Muscle of back (tissue), 13 donors: ENCODE data around the gene CTDSPL2. TPM values are rescaled to one million over a fixed set of nuclear protein-coding genes. Genes with fewer than 3 reads are reported as not detected.
A peak's percentile ranks its signal among the peaks of the same experiment; 100 is the strongest.
"Not testable (repeated sequence)": the region's sequence is repeated elsewhere in the genome, so short reads cannot be mapped to it uniquely, and the experiment has no call there.

Experiments
- DNase-seq, 3 donors: peaks; one replicate each; pipeline versions ENCODE4 v3.0.0 to v3.0.0-alpha.2; 2013
- long read RNA-seq, 9 donors: transcript quantifications; one replicate each; lab custom pipeline, GENCODE V29; 2026
- polyA plus RNA-seq, 10 donors: library from polyadenylated mRNA; unstranded; fragments of 120-200 nt; gene quantifications; one replicate each; pipeline ENCODE4 v1.2.1, GENCODE V29; 2013; ENCODE audit not compliant: insufficient read length in 10 of 10

CTDSPL2 gene
- 10 to 100 TPM; 33.9 to 46.6 (median 41.6) TPM for polyA plus RNA-seq
- long read RNA-seq, donor 1, full-length matches to known transcripts: 2 of 2 reads
- long read RNA-seq, donor 1, partial matches to known transcripts: 0 of 2 reads
- long read RNA-seq, donor 1, other reads (novel, unspliced or antisense): 0 of 2 reads
- long read RNA-seq, donor 2, full-length matches to known transcripts: 3 of 3 reads
- long read RNA-seq, donor 2, partial matches to known transcripts: 0 of 3 reads
- long read RNA-seq, donor 2, other reads (novel, unspliced or antisense): 0 of 3 reads
- long read RNA-seq, donor 3: 0 reads
- long read RNA-seq, donor 4, partial matches to known transcripts: 6 of 6 reads
- long read RNA-seq, donor 4, other reads (novel, unspliced or antisense): 0 of 6 reads
- long read RNA-seq, donor 5, full-length matches to known transcripts: 3 of 10 reads
- long read RNA-seq, donor 5, partial matches to known transcripts: 7 of 10 reads
- long read RNA-seq, donor 5, other reads (novel, unspliced or antisense): 0 of 10 reads
- long read RNA-seq, donor 6, full-length matches to known transcripts: 3 of 3 reads
- long read RNA-seq, donor 6, partial matches to known transcripts: 0 of 3 reads
- long read RNA-seq, donor 6, other reads (novel, unspliced or antisense): 0 of 3 reads
- long read RNA-seq, donor 7, full-length matches to known transcripts: 4 of 20 reads
- long read RNA-seq, donor 7, partial matches to known transcripts: 16 of 20 reads
- long read RNA-seq, donor 7, other reads (novel, unspliced or antisense): 0 of 20 reads
- long read RNA-seq, donor 8, full-length matches to known transcripts: 3 of 9 reads
- long read RNA-seq, donor 8, partial matches to known transcripts: 6 of 9 reads
- long read RNA-seq, donor 8, other reads (novel, unspliced or antisense): 0 of 9 reads
- long read RNA-seq, donor 9, full-length matches to known transcripts: 1 of 1 reads
- long read RNA-seq, donor 9, partial matches to known transcripts: 0 of 1 reads
- long read RNA-seq, donor 9, other reads (novel, unspliced or antisense): 0 of 1 reads

DNA sequence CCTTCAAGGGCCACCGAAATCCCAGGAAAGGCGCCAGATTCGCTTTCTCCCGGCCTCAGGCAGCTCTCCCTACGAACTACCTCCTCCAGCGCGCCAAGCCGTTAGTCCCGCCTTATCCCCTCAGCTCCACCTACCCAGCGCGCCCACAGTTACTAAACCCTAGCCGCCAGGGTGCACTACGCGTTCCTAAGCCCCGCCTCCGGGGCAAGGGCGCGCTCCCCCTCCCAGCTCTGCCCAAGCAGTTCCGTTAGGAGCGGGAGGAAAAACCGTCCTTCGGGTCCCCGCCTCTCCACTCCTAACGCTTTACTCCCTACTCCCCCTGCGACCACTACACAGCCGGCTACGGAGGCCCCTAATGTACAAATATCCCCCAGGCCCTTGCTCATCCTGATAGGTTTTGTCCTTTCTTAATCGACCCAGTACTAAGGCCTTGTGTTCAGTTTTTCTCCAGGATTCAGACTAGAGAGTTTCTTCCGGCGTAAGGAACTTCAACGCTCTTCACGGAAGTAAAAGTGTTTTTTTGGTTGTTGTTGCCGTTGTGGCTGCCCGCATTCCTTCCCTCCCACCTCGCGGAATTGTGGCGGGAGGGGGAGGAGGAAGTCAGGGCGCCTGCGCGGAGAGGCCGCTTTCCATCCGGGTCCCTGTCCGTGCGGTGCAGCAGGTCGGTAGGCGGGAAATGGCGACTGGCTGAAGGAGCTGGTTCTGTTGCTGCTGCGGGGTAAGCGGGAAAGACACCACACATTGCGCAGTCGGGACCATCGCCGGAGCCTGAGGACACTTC, at the start of gene CTDSPL2:
TSS of gene CTDSPL2 (plus strand) at position 655 of the 781 bp plus-strand sequence. CDS start 31,386 bp downstream, outside the sequence.
- peak; percentile 99 for DNase-seq

DNA sequence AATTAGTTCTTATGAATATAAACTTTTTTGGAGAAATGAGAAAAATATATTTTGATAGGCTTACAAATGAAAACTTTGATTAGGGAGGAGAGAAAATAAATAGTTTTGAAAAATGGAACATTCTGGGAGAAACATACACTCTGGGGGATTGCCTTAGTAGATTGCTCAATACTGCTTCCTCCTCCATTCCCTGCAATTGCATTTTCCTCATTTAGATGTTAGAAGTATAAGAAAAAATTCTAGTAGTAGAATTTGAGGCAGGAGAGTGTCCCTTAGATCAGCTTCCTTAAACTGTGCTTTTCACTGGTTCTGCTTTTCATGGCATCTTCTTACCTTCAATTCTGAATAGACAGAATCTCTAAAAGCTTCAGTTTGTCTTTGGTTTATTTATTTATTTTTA, 46.2 kb upstream of the CTDSPL2 start:
- DNase-seq: peak in 1 of 3 donors; percentile 6

DNA sequence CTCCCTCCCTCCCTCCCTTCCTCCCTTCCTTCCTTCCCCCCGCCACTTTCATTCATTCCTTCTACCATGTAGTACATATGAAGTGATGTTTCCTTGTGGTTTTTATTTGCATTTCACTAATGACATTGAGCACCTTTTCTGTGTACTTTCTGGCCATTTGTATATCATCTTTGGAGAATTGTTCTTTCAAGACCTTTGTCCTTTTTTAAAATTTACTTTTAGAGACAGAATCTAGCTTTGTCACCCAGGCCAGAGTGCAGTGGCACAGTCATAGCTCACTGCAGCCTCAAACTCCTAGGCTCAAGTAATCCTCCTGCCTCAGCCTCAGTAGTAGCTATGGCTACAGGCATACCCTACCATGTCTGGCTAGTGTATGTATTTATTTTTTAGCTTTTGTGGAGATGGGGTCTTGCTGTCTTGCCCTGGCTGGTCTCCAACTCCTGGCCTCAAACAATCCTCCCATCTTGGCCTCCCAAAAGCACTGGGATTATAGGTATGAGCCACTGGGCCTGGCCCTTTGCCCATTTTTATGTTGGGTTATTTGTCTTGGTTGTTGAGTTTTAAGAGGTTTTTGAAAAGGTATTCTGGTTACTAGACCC, 42.0 kb upstream of the CTDSPL2 start:
- DNase-seq: no peak

DNA sequence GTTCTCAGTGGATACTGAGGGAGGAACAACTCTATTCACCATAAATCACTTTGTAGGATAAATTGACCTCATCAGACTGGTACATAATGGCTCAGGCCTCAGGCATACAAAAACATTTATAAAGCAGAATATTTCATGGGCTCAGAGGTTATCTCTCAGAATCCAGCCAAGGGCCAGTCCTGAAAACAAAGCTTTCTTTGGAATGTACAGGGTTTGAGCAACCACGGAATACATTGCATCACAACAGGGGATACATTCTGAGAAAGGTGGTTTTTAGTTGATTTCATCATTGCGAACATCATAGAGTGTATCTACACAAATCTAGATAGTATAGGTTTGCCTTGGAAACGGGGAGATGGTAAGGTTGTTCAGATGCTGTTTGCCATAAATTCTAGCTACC, 33.4 kb upstream of the CTDSPL2 start:
- no peak for DNase-seq

DNA sequence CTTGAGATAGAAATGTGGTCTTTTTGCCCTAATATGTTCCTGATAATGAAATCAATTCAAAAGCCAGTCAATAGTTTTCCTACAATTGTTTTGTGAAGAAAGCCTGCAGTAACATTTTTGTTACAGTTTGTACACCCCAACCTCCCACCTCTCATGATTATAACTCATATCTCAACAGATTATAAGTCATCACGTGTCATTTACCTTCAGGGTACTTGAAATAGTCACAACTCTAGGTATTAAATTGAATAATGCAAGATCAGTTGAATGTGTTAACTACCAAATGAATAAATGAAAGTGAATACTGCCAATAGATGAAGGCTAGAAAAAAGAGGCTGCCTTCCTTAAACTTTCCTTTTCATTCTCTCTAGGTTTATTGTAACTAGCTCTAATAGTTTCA, 32.9 kb upstream of the CTDSPL2 start:
- DNase-seq: no peak

DNA sequence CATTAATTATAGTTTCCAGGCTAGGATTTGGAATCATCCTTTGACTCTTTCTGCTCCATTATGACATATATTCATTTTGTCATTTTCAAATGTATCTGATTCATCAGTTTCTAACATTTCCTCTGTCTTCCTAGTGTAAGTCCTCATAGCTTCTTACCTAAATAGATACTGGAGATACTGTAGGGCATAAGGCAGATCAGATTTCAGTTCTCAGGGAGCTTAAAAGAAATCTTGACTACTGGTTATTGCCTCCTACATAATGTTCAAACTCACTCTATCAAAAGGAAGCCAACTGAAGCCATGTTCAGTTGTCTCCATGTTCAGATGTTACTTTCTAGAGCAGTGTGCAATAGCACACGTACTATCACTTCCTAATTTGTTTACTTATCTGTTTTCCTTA, 29.6 kb upstream of the CTDSPL2 start:
- no peak for DNase-seq

DNA sequence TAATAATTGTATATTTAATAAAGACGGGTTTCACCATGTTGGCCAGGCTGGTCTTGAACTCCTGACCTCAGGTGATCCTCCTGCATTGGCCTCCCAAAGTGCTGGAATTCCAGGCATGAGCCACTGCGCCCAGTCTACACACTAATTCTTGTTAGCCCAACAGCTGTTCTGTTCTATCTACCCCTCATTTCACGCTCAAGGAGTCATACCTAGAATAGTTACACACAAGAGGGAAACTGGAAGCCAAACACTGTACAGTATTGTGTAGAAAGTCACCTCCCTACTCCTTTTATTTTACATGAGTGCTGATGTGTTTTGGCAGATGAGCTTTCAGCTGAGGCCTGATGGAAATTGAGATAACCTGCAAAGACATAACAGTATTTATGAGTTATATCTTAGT, 13.4 kb upstream of the CTDSPL2 start:
- DNase-seq: no peak

DNA sequence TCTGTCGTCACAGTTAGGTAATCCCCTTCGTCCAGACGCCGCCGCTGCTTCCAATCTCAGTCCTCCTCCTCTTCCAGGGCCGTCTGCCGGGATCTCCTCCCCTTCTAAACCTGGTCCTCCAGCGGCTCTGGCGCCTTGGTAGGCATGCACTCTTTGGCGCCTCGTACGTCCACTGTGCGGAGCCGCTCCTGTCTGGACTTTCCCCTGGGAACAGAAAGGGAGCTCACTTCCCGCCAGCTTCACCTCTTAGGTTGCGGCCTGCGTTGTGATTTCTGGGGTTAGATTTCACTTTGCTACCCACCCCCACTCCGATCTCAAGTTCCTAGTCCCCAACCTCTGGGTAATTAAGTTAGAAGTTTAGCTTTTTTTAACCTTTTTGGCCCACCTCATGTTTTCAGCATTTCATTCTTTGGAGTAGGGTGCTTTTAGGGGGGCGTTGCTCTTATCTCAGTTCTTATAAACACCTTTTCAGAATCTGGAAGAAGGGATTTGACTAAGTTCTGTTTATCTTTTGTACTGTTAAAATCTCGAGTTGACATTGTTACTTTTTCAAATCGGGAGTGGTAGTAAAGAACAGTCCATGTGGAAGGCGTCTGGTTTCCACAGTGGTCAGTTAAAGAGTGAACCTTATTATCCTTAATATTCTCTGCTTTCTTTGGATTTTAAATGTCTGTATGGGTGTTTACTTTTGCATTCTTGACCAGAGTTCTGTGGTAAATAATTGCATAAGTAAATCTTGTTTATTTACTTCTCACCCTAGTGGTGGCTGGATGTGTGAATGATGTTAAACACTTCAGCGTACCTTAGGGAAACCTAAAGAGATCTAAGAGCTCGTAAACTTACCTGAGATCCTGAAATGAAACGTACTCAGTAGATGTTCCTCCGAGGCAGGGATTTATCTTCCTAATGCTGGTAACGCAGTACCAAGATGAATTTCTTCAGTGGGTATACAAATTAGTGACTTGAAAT, 611 bp downstream of the CTDSPL2 start:
- peak in 1 of 3 donors; percentile 3 for DNase-seq

DNA sequence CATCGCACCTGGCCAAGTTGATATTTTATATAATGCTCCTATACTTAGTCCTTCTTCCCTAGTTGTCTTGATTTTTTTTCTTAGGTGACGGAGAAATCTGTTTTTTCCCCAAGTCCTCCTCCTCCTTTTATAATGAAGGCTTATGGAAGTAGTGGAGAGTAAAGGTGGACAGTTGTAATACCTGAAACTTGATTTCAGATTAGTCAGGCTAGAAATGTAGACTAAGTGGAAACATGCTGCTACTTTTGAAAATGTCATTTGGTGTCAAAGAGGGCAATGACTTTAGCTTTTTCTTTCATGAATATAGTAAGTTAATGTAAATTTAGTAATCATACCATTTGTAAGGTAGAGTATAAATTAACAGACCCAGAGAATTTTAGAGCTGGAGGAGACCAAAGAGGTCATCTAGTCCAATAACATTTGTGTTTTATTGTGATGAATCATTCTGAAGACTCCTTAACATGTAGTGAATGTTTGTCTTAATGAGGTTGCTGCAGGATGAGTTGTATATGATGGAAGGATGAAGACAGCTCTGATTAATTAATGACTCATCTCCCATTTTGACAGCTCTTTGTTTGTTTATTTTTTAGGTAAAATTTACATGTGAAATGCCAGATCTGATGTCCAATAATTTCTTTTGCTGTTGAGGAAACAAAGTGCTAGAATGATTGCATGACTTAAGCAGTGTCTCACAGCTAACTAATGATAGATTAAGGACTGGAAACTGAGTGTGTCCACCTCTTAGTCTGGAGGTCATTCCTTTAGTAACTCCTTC, 8.7 kb downstream of the CTDSPL2 start:
- DNase-seq: no peak

DNA sequence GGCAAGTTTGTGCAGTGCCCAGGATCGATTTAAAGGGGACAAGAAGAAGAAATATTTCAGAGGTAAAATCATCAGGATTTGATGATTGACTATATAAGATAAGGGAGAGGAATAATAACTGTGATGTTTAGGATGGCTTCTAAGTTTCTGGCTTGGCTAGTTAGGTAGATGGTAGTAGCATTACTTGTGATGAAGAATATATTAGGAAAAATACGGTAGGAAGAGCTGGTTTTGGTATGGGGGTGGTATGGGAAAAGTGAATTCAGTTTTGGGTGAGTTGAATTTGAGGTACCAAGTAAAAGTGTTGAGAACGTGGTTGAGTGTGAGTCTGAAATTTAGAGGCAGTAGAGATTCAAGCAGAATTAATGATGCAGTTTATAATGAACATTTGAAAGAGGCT, 11.0 kb downstream of the CTDSPL2 start:
- no peak for DNase-seq

DNA sequence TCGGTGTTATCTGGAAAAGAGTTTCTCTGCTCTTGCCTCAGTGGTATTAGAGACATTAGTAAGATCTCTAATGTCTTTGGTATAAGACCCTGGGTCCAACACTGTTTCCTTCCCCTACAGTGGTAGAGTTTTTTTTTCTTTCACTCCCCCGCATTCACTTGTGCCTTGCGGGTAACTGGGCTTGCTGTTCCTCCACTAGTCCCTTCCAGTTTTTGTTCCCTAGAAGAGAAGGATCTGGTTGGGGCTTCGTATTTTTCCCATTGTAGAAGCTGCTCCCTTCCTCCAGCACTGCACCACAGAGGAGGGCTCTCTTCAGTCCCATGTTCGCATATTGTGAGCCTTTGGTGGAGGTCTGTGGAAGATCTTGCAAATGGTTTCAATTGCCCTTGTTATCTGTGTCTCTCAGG, 13.7 kb downstream of the CTDSPL2 start:
- no peak for DNase-seq

DNA sequence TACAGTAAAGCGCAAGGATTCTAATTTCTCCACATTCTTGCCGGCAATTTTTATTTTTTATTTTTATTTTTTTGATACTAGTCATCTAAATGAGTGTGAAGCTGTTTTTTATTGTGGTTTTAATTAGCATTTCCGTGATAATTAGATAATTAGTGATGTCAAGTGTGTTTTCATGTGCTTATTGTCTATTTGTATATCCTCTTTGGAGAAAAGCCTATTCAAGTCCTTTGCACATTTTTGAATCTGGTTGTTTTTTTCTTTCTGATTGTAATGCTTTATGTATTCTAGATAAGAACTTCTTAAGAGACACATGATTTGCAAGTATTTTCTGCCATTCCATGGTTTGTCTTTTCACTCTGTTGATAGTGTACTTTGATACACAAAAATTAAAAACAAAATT, 16.1 kb downstream of the CTDSPL2 start:
- no peak for DNase-seq

DNA sequence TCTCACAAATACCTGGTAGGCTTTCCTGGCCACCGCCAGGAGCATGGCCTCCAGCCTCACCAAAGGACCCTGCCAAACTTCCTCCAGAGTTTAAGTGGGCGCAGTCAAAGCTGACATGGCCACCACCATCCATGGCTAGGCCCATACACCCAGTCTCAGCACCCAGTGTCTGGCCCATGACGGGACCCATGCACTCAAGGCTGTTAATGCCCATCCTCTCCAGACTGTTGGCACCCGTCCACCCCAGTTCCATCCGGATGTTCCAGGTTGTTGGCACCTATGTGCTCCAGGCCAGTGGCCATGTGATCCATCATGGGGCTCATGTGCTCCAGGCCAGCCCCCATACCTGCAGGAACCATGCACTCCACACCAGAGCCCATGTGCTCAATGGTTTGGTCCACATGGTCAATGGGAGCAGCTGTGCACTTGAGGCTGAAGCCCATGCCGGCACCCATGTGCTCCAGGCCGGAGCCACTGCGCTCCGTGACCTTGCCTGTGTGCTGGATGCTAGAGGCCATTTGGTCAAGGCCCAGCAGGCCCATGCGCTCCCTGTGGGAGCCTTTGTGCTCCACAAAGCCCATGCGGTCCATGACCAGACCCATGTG, 20.4 kb downstream of the CTDSPL2 start:
- DNase-seq: no peak

DNA sequence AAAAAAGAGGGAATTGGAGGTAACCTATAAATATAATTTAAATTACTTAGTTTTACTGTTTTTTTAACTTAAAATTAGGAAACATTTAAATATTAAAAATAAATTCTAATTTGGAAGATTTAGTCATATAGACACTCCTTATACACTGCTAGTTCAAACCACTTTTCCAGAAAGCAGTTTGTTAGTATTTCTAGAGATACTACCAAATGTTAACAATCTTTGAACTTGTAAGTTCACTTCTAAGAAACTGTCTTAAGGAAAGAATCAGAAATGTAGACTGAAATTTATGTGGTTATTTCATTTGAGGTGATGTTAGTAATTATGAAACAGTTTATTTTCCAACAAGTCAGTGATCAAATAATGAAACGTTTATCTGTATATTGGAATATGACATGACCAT, 22.7 kb downstream of the CTDSPL2 start:
- DNase-seq: no peak

DNA sequence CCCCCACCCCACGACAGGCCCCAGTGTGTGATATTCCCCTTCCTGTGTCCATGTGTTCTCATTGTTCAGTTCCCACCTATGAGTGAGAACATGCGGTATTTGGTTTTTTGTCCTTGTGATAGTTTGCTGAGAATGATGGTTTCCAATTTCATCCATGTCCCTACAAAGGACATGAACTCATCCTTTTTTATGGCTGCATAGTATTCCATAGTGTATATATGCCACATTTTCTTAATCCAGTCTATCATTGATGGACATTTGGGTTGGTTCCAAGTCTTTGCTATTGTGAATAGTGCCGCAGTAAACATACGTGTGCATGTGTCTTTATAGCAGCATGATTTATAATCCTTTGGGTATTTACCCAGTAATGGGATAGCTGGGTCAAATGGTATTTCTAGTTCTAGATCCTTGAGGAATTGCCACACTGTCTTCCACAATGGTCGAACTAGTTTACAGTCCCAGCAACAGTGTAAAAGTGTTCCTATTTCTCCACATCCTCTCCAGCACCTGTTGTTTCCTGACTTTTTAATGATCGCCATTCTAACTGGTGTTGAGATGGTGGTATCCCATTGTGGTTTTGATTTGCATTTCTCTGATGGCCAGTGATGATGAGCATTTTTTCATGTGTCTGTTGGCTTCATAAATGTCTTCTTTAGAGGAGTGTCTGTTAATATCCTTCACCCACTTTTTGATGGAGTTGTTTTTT, 26.3 kb downstream of the CTDSPL2 start:
- DNase-seq: not testable (repeated sequence)

DNA sequence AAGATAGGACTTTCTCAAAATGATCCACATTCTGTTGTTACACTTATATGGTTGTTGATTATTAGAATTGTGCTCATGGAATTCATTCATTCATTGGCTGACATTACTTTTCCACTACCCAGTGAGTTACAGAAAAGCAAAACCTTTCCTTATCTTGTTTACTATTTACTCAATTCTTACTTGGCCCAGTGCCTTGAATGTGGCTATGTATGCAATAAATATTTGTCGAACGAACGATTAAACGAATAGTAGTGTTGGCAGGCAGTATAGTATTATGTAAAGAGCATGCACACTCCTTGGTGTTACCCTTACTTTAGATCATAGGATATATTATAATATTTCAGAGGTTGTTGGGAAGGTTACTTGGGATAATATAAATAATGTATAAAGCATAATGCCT, 31.0 kb downstream of the CTDSPL2 start:
- no peak for DNase-seq

DNA sequence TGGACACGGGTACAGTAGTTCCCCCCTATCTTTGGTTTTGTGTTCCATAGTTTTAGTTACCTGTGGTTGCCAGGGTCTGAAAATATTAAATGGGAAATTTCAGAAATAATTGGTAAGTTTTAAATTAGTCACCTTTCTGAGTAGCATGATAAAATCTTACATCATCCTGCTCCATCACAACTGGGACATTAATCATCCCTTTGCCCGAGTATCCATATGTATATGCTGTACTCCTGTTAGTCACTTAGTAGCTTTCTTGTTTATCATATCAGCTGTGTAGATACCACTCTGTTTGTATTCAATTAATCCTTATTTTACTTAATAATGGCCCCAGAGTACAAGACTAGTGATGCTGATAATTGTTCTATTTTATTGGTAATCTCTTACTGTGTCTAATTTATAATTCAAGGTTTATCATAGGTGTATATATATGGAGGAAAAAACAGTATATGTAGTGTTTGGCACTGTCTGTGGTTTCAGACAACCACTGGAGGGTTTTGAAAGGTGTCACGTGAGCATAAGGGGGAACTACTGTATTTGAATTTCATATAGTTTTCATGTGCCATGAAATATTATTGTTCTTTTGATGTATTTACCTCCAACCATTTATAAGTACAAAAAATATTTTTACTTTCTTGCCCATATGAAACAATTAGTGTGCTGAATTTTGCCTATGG, 41.4 kb downstream of the CTDSPL2 start:
- DNase-seq: peak in 1 of 3 donors; percentile 22
